HG03469 (cell line): ENCODE data around the gene MSN.
A peak's percentile ranks its signal among the peaks of the same experiment; 100 is the strongest.
"Not testable (repeated sequence)": the region's sequence is repeated elsewhere in the genome, so short reads cannot be mapped to it uniquely, and the experiment has no call there.

ENCODE experiments used
- ATAC-seq: cut with Tn5 transposase; IDR thresholded peaks from one replicate; pipeline ENCODE4 v1.9.1; 2021; ENCODE audit warnings: mild to moderate bottlenecking, moderate library complexity, moderate number of reproducible peaks; ENCODE audit not compliant: unreplicated experiment

Gene MSN

DNA sequence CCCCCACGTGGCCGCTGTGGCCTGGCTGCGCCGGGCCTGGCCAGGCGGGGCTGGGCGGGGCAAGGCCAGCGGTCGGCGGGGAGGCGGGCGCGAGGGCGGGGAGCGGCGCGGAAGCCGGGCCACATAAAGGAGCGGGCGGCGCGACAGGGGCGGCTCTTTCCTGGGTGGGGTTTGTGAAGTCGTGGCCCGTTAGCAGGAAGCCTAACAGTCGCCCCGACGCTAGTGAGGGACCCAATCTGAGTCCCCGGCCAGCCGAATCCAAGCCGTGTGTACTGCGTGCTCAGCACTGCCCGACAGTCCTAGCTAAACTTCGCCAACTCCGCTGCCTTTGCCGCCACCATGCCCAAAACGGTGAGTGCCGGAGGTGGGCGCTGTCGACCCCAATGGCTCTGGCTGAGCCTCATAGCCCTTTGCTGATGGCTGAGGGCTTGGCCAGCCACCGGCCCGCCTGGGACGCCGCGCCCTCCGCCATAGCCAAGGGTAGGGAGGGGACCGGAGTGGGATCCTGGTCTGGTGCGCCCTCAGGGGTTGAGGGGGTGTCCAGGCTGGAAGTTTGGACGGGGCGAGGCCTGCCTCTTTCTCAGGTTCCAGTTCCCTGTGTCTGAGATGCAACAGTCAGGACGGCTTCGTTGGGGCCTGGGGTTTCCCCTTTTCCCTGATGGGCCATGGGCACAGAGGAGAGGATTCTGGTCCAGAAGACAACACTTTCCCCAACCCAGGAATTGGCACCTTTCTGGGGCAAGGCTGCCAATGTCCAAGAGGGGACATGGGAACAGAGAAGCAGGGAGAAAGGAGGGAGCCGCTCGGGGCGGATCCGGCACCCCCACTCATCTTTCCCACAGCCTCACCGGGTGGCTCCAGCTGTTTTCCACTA, at the start of gene MSN:
TSS of gene MSN (plus strand) at position 152 of the 874 bp plus-strand sequence. CDS start at position 340, 188 bp downstream.
- peak; percentile 53 for ATAC-seq

DNA sequence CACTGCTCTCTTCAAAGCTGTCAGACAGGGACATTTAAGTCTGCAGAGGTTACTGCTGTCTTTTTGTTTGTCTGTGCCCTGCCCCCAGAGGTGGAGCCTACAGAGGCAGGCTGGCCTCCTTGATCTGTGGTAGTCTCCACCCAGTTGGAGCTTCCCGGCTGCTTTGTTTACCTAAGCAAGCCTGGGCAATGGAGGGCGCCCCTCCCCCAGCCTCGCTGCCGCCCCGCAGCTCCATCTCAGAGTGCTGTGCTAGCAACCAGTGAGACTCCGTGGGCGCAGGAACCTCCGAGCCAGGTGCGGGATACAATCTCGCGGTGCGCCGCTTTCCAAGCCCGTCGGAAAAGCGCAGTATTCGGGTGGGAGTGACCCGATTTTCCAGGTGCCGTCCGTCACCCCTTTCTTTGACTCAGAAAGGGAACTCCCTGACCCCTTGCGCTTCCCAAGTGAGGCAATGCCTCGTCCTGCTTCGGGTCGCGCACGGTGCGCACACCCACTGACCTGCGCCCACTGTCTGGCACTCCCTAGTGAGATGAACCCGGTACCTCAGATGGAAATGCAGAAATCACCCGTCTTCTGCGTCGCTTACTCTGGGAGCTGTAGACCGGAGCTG, 47.3 kb upstream of the MSN start:
- not testable (repeated sequence) for ATAC-seq

DNA sequence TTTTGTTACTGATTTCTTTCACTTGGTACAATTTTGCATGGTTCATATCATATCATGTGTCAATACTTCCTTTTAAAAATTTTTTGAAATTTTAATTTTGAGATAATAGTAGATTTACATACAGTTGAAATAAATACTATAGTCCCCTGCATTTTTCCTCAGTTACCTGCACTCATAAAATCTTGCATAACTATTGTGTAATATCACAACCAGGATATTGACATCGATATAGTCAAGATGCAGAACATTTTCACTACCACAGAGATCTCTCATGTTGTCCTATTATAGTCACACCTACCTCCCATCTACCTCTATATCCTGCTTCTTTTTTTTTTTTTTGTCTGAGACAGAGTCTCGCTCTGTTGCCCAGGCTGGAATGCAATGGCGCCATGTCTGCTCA, 36.7 kb upstream of the MSN start:
- ATAC-seq = no peak

DNA sequence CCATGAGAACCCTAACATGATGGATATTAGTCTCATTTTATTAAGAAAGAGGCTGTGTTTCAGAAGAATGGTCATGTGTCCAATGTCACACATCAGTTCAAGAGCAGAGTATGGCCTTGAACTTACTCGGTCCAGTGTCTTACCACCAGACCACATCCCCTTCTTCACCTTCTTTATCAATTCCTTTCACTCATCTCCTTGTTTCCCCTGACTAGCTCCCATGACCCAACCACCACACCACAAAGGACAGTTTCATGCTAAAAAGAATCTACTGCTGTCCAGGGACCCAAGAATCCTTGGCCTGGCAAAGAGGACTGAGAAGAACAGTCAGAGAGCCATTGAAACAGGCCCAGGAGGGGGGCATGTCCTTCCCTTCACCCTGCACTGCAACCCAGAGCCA, 33.6 kb upstream of the MSN start:
- ATAC-seq = no peak

DNA sequence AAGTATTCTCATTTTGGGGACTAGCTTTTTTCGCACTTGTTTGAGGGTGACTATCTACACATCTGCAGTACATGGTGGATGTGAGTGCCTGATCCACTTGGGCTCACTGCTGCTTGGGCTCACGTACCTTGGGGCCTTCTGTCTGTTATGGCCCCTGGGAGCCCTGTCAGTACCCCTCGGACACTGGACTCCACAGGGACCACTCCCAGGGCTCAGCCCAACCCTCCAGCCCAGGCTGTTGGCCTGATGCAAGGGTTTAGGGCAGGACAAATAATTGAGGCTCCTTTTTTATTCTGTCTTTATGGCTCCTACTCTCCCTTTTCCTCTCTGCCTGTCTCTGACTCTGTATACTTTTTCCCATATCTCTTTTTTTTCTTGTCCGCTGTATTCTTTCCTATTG, 32.7 kb upstream of the MSN start:
- ATAC-seq = no peak

DNA sequence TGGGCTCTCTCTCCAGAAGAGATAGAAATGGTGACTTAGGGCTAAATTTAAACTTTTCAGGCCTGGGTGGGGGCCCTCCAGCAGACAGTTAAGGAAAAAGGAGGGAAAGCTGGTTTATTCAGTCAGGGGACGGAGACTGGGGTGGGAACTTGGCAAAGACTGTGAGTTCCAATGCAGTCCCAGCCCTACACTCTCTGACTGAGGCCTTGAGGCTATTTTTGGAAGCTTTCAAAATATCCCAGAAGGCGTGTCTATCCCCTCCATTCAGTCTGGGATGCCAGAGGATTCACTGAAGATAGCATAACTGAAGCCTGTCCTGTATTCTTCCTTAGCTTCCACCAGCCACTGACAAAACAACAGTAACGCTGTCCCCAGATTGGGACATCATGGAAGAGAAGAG, 32.1 kb upstream of the MSN start:
- ATAC-seq = no peak

DNA sequence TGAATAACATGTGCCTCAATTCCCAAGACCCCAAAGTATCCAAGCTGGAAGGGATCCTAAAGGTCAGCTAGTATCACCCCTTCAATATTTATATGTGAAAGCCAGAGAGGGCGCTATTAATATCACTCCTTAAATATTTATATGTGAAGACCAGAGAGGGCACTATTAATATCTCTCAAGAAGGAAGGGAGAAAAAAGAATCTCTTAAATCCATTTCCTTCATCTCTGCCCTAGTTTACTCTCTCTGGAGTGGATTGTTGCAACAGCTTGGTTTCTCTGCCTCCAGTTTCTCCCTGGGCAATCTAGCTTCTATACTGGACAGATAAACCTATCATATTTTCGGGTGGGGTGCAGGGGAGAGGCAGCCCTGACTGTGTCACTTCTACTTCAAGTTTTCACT, 31.6 kb upstream of the MSN start:
- no peak for ATAC-seq

DNA sequence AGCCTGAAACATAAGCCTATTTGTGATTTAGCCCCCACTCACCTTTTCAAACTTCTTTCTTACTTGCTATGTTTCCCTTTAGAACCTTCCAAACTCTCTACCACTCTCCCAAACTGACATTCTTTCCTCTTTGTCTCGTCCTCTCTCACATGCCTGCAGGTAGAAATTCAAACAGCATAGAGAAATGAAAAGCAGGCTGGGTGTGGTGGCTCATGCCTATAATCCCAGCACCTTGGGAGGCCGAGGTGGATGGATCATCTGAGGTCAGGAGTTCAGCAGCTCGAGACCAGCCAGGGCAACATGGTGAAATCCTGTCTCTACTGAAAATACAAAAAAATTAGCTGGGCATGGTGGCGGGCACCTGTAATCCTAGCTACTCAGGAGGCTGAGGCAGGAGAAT, 31.2 kb upstream of the MSN start:
- ATAC-seq = not testable (repeated sequence)

DNA sequence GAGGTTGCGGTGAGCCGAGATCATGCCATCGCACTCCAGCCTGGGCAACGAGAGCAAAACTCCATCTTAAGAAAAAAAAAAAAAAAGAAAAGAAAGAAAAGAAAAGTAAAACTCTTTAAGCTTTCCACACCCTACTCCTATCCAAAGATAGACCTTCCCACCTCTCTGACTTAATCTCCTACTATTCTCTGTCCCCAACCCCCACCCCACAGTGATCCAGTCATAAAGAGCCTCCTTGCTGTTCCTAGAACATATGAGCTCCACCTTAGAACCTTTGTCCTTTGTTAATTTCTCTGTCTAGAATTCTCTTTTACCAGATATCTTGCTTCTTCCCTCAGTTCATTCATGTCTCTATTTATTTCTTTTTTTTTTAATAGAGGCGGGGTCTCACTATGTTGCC, 30.1 kb upstream of the MSN start:
- ATAC-seq = no peak

DNA sequence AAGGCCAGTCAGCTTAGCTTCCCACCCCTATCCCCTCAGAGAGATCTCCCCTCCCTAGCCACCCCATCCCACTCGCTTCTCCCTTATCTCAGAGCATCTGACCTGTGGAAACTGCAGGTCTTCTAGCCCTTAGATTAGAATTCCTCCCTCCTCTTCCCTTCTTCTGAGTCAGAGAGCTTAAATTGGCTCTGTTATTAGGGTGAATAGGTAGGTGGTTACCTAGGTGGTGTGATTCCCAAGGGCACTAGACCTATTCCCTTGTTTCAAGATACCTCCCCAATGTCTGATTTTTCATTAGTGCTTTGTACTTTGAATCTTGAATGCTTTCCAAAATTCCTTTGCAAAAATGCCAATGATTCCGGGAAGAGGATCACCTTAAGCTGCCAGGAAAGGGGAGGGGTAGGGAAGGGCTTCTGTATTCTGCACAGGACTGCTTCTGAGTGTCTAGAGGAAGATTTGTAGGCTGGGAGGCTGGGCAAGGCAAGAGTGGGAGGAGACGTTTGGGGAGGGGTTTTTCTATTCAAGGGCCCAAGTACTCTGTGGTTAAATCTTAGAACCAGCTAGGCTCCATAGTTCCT, 24.5 kb upstream of the MSN start:
- no peak for ATAC-seq

DNA sequence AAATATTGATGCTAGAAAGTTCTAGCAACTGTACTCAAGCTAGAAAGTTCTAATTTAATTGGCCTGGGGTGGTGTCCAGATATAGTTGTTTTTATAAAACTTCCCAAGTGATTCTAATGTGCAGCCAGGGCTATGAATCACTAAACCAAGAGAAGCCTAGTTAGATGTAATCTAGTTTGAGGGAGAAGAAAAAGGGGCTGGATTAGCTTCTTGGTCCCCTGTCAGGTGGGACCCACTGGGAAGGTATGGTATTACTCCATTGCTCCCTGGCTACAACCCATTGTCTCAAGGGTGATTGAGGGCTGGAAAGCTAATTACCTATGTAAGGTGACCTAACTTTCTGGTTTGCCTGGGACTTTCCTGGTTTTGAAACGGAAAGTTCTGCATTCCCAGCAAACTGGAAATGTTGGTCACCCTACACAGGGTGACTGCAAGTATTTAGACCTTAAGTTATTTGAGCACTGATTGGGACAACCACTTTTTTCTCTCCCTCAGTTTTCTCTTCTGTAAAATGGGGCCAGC, 23.9 kb upstream of the MSN start:
- ATAC-seq = no peak

DNA sequence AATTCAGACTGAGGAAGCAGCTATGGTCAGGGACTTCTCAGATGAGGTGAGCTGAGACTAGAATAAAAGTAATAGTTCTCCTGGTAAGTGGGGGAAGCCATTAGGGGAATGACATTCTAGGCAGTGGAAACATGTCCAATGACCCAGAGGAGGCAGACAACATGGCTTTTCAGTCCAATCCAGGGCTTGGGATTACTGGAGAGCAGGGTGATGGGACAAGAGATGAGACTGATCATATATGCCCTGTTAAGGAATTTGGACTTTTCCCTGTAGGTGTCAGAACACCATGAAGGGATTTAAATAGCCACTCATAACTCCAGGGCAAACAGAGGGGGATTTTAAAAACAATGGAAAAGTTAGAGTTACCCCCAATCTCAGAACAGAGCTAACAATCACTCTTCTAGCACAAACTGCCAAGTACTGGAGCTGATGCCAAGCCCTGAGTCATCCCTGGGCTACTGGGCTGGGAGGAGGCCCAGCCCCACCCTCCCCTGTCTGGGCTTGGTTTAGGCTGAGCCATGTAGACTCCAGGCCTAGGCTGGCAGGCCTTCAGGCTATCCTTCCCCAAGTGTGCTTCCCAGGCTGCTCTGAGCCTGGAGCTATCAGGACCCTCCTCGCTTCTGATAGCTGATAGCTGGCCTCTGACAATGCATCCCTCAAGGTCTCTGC, 22.7 kb upstream of the MSN start:
- no peak for ATAC-seq

DNA sequence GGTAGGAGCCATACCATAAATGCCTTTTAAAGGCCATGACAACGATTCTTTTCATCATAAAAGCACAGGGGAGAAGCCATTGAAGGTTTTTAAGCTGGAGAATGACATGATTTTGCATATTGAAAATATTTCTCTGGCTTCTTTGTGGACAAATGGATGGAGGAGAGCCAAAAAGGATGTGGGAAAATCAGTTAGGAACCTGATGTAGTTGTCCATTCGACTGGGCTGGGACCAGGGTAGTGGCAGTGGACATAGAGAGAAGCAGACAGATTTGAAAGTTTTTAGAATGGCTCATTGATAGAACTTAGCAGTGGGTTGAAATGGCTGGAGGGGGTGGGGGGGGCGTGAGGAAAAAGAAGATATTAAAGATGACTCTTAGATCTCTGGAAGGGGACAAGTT, 19.7 kb upstream of the MSN start:
- ATAC-seq = no peak

DNA sequence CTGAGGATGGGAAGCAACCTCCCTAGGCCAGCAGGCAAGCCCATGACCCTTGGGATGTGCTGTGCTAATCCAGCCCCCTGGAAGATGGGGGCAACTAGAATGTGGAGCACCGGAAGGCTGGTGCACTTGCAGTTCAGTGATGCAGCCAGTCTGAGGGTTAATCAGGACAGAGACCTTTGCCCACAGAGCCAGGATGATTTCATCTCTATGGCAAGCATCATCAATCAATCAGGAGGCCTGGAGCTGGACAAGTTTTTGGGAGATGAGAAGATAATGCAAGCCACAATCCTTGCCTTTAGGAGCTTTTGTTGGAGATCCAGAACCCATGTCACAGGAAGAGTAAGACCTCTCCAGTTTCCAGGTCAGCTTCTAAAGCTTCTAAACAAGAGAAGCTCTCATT, 15.4 kb upstream of the MSN start:
- no peak for ATAC-seq

DNA sequence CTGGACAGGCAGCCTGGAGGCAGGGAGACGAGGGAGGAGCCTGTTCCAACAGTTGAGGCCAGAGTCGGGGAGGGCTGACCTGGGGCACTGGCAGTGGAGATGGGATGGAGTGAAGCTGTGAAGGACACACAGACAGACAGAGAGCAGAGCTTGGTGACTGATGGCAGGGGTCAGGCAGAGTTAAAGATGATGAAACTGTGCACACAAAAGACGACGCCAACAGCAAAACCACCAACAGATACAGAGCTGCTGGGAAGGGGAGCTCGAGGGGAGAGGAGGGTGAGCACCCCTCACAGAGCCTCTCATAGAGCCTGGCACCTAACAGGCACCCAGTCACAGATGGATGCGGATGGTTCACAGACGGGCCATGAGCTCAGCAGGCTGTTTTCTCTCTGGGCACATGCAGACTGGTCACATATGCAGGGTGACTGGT, 10.4 kb upstream of the MSN start:
- not testable (repeated sequence) for ATAC-seq

DNA sequence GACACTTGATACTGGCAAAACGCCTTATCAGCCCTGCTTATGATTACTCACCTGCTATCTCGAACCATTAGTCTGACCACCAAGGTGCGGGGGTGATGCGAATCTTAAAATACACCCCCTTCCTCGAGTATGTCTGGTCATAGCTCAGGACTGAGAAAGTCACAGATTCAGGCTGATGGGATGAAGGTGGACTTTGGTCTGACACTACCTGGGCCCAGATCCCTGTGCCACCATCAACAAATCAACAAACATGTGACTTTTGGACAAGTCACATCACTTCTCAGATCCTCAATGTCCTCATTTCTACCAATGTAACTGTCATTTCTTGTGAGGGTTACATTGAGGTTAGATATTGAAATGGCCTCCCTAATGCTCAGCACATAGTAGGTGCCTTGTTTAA, 9.8 kb upstream of the MSN start:
- no peak for ATAC-seq

DNA sequence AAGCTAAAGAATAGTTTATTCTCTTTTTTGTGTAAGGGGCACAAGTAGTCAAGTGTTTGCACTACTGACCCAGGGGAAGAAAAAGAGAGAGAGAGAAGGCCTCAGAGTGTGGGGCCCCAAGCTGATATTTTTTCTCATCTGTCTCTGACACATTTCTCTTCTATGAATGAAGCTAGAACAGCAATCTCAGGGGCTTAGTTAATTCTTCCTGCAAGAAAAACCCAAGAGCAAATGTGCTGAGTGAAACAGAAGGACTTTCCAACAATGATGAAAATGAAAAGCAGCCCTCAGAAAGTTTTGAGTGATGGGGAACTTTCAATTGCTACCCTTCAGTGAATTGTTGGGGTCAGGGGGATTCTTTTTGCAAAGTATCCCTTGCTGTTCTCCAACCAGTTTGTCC, 9.2 kb upstream of the MSN start:
- ATAC-seq = no peak

DNA sequence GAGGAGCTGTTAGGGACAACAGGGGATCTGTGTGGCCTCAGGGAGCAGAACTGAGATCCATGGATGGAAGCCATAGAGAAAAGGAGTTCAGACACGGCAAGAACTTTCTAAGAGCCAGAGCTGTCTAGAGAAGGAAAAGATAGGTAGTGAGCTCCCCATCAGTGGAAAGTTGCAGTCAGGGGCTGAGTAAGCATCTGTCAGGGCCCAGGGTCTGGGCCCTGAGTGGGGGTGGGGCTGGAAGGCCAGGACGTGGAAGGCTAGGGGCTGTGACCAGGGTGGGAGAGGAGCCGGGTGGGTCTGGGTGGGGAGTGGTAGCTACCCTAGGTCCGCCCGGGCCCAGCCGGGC, 324 bp upstream of the MSN start:
- no peak for ATAC-seq

DNA sequence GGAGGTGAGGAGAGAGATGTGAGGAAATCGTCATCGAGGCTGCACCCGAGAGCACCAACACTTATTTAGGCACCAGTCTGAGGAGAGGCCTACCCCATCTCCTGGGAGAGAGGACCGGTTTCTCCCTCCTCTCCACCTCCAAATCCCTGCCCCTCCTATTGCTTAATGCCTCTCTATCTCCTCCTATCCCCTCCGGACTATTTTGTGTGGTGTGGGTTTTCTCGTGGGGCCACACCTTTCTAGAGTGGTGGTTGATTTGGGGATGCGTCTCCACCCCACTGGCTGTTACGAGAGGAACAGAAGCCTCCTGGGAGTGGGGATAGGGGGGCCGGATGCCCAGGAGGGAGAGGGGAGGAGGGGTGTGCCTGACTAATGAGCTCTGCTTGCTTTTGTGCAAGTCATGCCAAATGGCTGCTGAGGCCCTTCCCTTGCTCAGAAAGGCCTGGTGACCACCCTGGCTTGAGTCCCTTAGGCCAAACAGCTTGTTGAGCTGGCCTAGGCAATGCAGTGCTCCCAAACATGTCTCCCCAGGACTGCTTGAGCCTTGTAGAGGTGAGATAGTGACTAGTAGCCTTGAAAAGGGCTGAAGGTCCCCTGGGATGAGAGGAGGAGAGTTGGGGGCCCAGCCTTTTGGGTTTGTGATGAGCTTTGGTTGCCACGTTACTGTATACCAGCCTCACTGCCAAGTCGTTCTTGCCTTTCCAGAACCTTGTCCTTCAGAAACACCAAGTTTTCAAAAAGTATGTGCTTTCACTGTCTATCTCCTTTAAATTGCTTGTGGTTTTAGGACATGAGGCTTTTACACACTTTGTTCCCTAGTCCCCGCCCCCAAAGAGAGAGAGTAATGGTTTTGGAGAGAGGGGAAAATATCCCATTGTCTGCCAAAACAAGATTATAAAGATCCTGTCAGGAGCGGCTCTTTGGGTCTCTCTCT, 1.2 kb downstream of the MSN start:
- no peak for ATAC-seq

DNA sequence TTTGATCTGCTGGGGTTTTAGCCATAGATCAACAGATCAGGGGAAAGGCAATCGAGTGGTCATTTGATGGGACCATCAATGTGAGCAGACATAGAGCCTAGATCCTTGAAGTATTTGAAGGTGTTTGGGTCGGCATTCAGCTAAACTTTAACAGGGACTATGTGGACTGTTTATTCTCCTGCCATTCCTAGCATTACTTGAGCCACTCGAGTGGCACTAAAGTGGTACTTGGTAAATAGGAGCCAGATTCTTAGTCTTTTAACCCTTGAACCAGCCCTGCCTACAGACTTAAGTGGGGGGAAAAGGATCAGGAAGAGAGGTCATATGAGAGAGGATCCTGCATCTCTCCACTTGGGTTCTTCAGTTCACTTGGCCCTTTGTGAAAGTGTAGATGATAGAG, 3.8 kb downstream of the MSN start:
- ATAC-seq = no peak
